Ishikawa (cell line): Measurements from ENCODE around the gene LDAH.

ENCODE experiments used
- CEBPB ChIP-seq: IDR thresholded peaks from 2 replicates; pipeline ENCODE4 v1.6.1; 2012
- CREB1 ChIP-seq: IDR thresholded peaks from 2 replicates; pipeline ENCODE4 v1.6.1; 2012; ENCODE audit warnings: low read depth
- EGR1 ChIP-seq: IDR thresholded peaks from 2 replicates; pipeline ENCODE4 v1.6.1; 2012
- EP300 ChIP-seq: IDR thresholded peaks from 2 replicates; pipeline ENCODE4 v1.6.1; 2012; ENCODE audit warnings: borderline replicate concordance
- FOXM1 ChIP-seq: IDR thresholded peaks from 2 replicates; pipeline ENCODE4 v1.6.1; 2012; ENCODE audit warnings: low read depth, borderline replicate concordance
- MAX ChIP-seq: IDR thresholded peaks from 2 replicates; pipeline ENCODE4 v1.6.1; 2012
- NFIC ChIP-seq: IDR thresholded peaks from 2 replicates; pipeline ENCODE4 v1.6.1; 2012
- RAD21 ChIP-seq: IDR thresholded peaks from 2 replicates; pipeline ENCODE4 v1.6.1; 2012; ENCODE audit warnings: low read depth
- REST ChIP-seq: IDR thresholded peaks from 2 replicates; pipeline ENCODE4 v1.6.1; 2012; ENCODE audit warnings: low read depth, mild to moderate bottlenecking
- TAF1 ChIP-seq: IDR thresholded peaks from 2 replicates; pipeline ENCODE4 v1.6.1; 2012; ENCODE audit warnings: low read depth, mild to moderate bottlenecking
- TCF12 ChIP-seq: IDR thresholded peaks from 2 replicates; pipeline ENCODE4 v1.6.1; 2012; ENCODE audit warnings: low read depth
- TEAD4 ChIP-seq: IDR thresholded peaks from 2 replicates; pipeline ENCODE4 v1.6.1; 2012
- USF1 ChIP-seq: IDR thresholded peaks from 2 replicates; pipeline ENCODE4 v1.6.1; 2012
- YY1 ChIP-seq: IDR thresholded peaks from 2 replicates; pipeline ENCODE4 v1.6.1; 2012; ENCODE audit warnings: low read depth
- ZBTB7A ChIP-seq: IDR thresholded peaks from 2 replicates; pipeline ENCODE4 v1.6.1; 2012; ENCODE audit warnings: low read depth

Gene LDAH

GRCh38 chr2:20832606-20833005 is 9.7 kb upstream of the LDAH start:
- TF ChIP-seq CEBPB (no peak), CREB1 (no peak), TEAD4 (no peak), TAF1 (no peak), USF1 (no peak), RAD21 (no peak), MAX (no peak), REST (no peak), TCF12 (no peak), FOXM1 (no peak), YY1 (no peak), EP300 (no peak)

- no peak for TF ChIP-seq FOXM1
- no peak for TF ChIP-seq USF1
- TF ChIP-seq TAF1: no peak
- no peak for TF ChIP-seq EGR1
- no peak for TF ChIP-seq CEBPB
- TF ChIP-seq NFIC: no peak
- no peak for TF ChIP-seq YY1
- TF ChIP-seq RAD21: no peak
- no peak for TF ChIP-seq TEAD4
- TF ChIP-seq CREB1: no peak
- TF ChIP-seq REST: no peak
- no peak for TF ChIP-seq TCF12
- no peak for TF ChIP-seq EP300
- TF ChIP-seq ZBTB7A: no peak
Observed at GRCh38 chr2:20829861-20830260, 7.0 kb upstream of the LDAH start.

GRCh38 chr2:20823917-20824316 is 1.0 kb upstream of the LDAH start:
- TF ChIP-seq FOXM1 (no peak), USF1 (no peak), NFIC (no peak), YY1 (no peak), TAF1 (no peak), RAD21 (no peak), CEBPB (no peak)

GRCh38 chr2:20818820-20819219 is 4.1 kb downstream of the LDAH start:
- TF ChIP-seq MAX (no peak), NFIC (no peak), ZBTB7A (no peak), CEBPB (no peak), TCF12 (no peak)

- no peak for TF ChIP-seq NFIC
- TF ChIP-seq USF1: no peak
- no peak for TF ChIP-seq MAX
- no peak for TF ChIP-seq TEAD4
- TF ChIP-seq YY1: no peak
- TF ChIP-seq TCF12: no peak
- TF ChIP-seq FOXM1: no peak
- TF ChIP-seq CREB1: no peak
Observed at GRCh38 chr2:20815216-20815615, 7.7 kb downstream of the LDAH start.

- no peak for TF ChIP-seq YY1
- no peak for TF ChIP-seq ZBTB7A
- TF ChIP-seq EGR1: no peak
- TF ChIP-seq USF1: no peak
Observed at GRCh38 chr2:20812779-20813178, 10.1 kb downstream of the LDAH start.
